ENCODE results near the gene FXR1. TPM values are rescaled to one million over a fixed set of nuclear protein-coding genes. Genes with fewer than 3 reads are reported as not detected.

Gene FXR1
- total and polyA plus RNA-seq, 2 donors (not counting 1 experiment from before 2014, with no cell fraction given) = 148 to 252 TPM

- Histone ChIP-seq H3K27me3 (ENCODE audit: control insufficient read depth, insufficient read depth, low read length) (no peaks in the 10 kb centered on the region), H4K20me1 (ENCODE audit: control insufficient read depth, extremely low read depth, insufficient read depth, low read length) (peaks cover 2% of the 10 kb centered on the region), H3K9me3 (ENCODE audit: control insufficient read depth, insufficient read depth, low read depth, low read length) (no peaks in the 10 kb centered on the region), H3K27ac (ENCODE audit: insufficient read depth, low read length) (no peak overlapping the region), H2AFZ (ENCODE audit: low read length) (no peak overlapping the region), H3K4me1 (ENCODE audit: control insufficient read depth, extremely low read depth, insufficient read depth, low read length) (peaks cover 2% of the 10 kb centered on the region), H3K36me3 (ENCODE audit: control insufficient read depth, insufficient read depth, low read length) (peaks cover 2% of the 10 kb centered on the region), H3K9ac (ENCODE audit: insufficient read depth, low read length) (no peak overlapping the region), H3K79me2 (ENCODE audit: control insufficient read depth, insufficient read depth, low read length) (peaks cover 91% of the 10 kb centered on the region), H3K4me2 (ENCODE audit: extremely low read depth, insufficient read depth, low read length) (no peak overlapping the region), H3K4me3 (replicated peaks in 1 of 4; ENCODE audit: control extremely low read depth in 1 of 4, insufficient read depth in 1 of 4, low read depth in 3 of 4, low read length in 4 of 4) (no peak overlapping the region)
- no peak for DNase-seq (ENCODE audit: low read depth in 2 of 2)
- TF ChIP-seq CTCF (conservative IDR thresholded peaks at IDR 0.05 in 1 of 2, IDR thresholded peaks at IDR 0.05 in 1 of 2; ENCODE audit: low read depth in 1 of 2, low read length in 2 of 2) = no peak
- TF ChIP-seq EZH2 (IDR thresholded peaks at IDR 0.05; ENCODE audit: low read length, missing control alignments) = no peak
Measured at GRCh38 chr3:180932819-180933218, 20.3 kb downstream of the FXR1 start.

- Histone ChIP-seq H3K4me2 (ENCODE audit: extremely low read depth, insufficient read depth, low read length) (peak overlapping the region; percentile 15), H3K4me3 (replicated peaks in 1 of 4; ENCODE audit: control extremely low read depth in 1 of 4, insufficient read depth in 1 of 4, low read depth in 3 of 4, low read length in 4 of 4) (no peak overlapping the region), H3K79me2 (ENCODE audit: control insufficient read depth, insufficient read depth, low read length) (peaks cover 84% of the 10 kb centered on the region), H3K4me1 (ENCODE audit: control insufficient read depth, extremely low read depth, insufficient read depth, low read length) (peaks cover 2% of the 10 kb centered on the region), H3K9ac (ENCODE audit: insufficient read depth, low read length) (no peak overlapping the region), H4K20me1 (ENCODE audit: control insufficient read depth, extremely low read depth, insufficient read depth, low read length) (peaks cover 2% of the 10 kb centered on the region), H3K9me3 (ENCODE audit: control insufficient read depth, insufficient read depth, low read depth, low read length) (no peaks in the 10 kb centered on the region), H3K27ac (ENCODE audit: insufficient read depth, low read length) (no peak overlapping the region), H3K27me3 (ENCODE audit: control insufficient read depth, insufficient read depth, low read length) (no peaks in the 10 kb centered on the region), H3K36me3 (ENCODE audit: control insufficient read depth, insufficient read depth, low read length) (peaks cover 2% of the 10 kb centered on the region), H2AFZ (ENCODE audit: low read length) (no peak overlapping the region)
- TF ChIP-seq EZH2 (IDR thresholded peaks at IDR 0.05; ENCODE audit: low read length, missing control alignments) = no peak
- TF ChIP-seq CTCF (conservative IDR thresholded peaks at IDR 0.05 in 1 of 2, IDR thresholded peaks at IDR 0.05 in 1 of 2; ENCODE audit: low read depth in 1 of 2, low read length in 2 of 2) = no peak
- peak in 1 of 2 donors; percentile 11 for DNase-seq (ENCODE audit: low read depth in 2 of 2)
Measured at GRCh38 chr3:180934638-180935037, 22.2 kb downstream of the FXR1 start.

GRCh38 chr3:180940826-180941225 is 28.4 kb downstream of the FXR1 start:
- H3K4me3 ChIP-seq (replicated peaks in 1 of 4; ENCODE audit: control extremely low read depth in 1 of 4, insufficient read depth in 1 of 4, low read depth in 3 of 4, low read length in 4 of 4) = no peak overlapping the region
- peaks cover 5% of the 10 kb centered on the region for H3K36me3 ChIP-seq (ENCODE audit: control insufficient read depth, insufficient read depth, low read length)
- H3K9me3 ChIP-seq (ENCODE audit: control insufficient read depth, insufficient read depth, low read depth, low read length) = no peaks in the 10 kb centered on the region
- H3K27me3 ChIP-seq (ENCODE audit: control insufficient read depth, insufficient read depth, low read length) = no peaks in the 10 kb centered on the region
- TF ChIP-seq EZH2 (IDR thresholded peaks at IDR 0.05; ENCODE audit: low read length, missing control alignments) (no peak), CTCF (conservative IDR thresholded peaks at IDR 0.05 in 1 of 2, IDR thresholded peaks at IDR 0.05 in 1 of 2; ENCODE audit: low read depth in 1 of 2, low read length in 2 of 2) (no peak)
- H3K27ac ChIP-seq (ENCODE audit: insufficient read depth, low read length) = no peak overlapping the region
- DNase-seq (ENCODE audit: low read depth in 2 of 2) = no peak
- H3K79me2 ChIP-seq (ENCODE audit: control insufficient read depth, insufficient read depth, low read length) = peaks cover 55% of the 10 kb centered on the region
- H2AFZ ChIP-seq (ENCODE audit: low read length) = no peak overlapping the region
- no peak overlapping the region for H3K4me2 ChIP-seq (ENCODE audit: extremely low read depth, insufficient read depth, low read length)
- no peak overlapping the region for H3K9ac ChIP-seq (ENCODE audit: insufficient read depth, low read length)
- H3K4me1 ChIP-seq (ENCODE audit: control insufficient read depth, extremely low read depth, insufficient read depth, low read length) = no peaks in the 10 kb centered on the region
- no peaks in the 10 kb centered on the region for H4K20me1 ChIP-seq (ENCODE audit: control insufficient read depth, extremely low read depth, insufficient read depth, low read length)

All from fibroblast of lung (primary cell).